Endodermal cell (in vitro differentiated cells): ENCODE results near the gene KCNJ11. TPM values are rescaled to one million over a fixed set of nuclear protein-coding genes. Genes with fewer than 3 reads are reported as not detected.

Source experiments
- DNase-seq: peaks from one replicate; pipeline ENCODE4 v3.0.0-alpha.2; 2017
- H3K27ac ChIP-seq: 2 replicates; pipeline ENCODE4 v1.5.1; 2013; ENCODE audit warnings: mild to moderate bottlenecking, low read depth, low read length, moderate library complexity
- H3K27me3 ChIP-seq: 2 replicates; pipeline ENCODE4 v1.6.1; 2013; ENCODE audit warnings: mild to moderate bottlenecking, low read length, moderate library complexity; ENCODE audit not compliant: insufficient read depth, control insufficient read depth, poor library complexity, severe bottlenecking
- H3K36me3 ChIP-seq: 2 replicates; pipeline ENCODE4 v1.7.0; 2013; ENCODE audit warnings: mild to moderate bottlenecking, low read length, moderate library complexity; ENCODE audit not compliant: control insufficient read depth, insufficient read depth
- H3K4me1 ChIP-seq: one replicate; pipeline ENCODE4 v1.7.0; 2013; ENCODE audit warnings: low read length; ENCODE audit not compliant: control insufficient read depth, insufficient read depth
- H3K4me3 ChIP-seq: 2 replicates; pipeline ENCODE4 v1.5.1; 2013; ENCODE audit warnings: mild to moderate bottlenecking, low read length, moderate library complexity
- H3K9ac ChIP-seq: 2 replicates; pipeline ENCODE4 v1.6.1; 2013; ENCODE audit warnings: mild to moderate bottlenecking, low read length, moderate library complexity; ENCODE audit not compliant: poor library complexity, severe bottlenecking; ENCODE audit errors: extremely low read depth
- H3K9me3 ChIP-seq: 2 replicates; pipeline ENCODE4 v1.6.1; 2013; ENCODE audit warnings: mild to moderate bottlenecking, low read length, moderate library complexity; ENCODE audit not compliant: control insufficient read depth
- H3K27ac Mint-ChIP-seq: 2 replicates; pipeline ENCODE4 v1.8.0; 2020; ENCODE audit warnings: mixed read lengths
- H3K27me3 Mint-ChIP-seq: 2 replicates; pipeline ENCODE4 v1.8.0; 2021; ENCODE audit warnings: mild to moderate bottlenecking, mixed read lengths; ENCODE audit not compliant: insufficient read depth
- H3K36me3 Mint-ChIP-seq: 2 replicates; pipeline ENCODE4 v1.8.0; 2020; ENCODE audit warnings: low read depth, mixed read lengths
- H3K4me1 Mint-ChIP-seq: 2 replicates; pipeline ENCODE4 v1.8.0; 2020; ENCODE audit warnings: mixed read lengths
- H3K4me3 Mint-ChIP-seq: 2 replicates; pipeline ENCODE4 v1.8.0; 2020; ENCODE audit warnings: mild to moderate bottlenecking, moderate library complexity, mixed read lengths
- H3K9me3 Mint-ChIP-seq: 2 replicates; pipeline ENCODE4 v1.8.0; 2020; ENCODE audit warnings: mild to moderate bottlenecking, mixed read lengths
- WGBS, 2 experiments: methylation state at CpG; one replicate each; pipeline versions ENCODE4 v1.1.5 to v1.1.7; 2013; ENCODE audit warnings: missing lambda C conversion rate in 2 of 2, mixed read lengths in 1 of 2; ENCODE audit not compliant: insufficient coverage in 1 of 2, insufficient read length in 1 of 2; 5-methylcytosine and 5-hydroxymethylcytosine counted together
- total RNA-seq, 2 donors: library from RNA; stranded (reverse); fragmentation: NEBNext Ultra II Directional in 1 of 2; extraction: Animal tissue kit (Norgen Biotek cat#: 25700) in 1 of 2; gene quantifications; 2 replicates in 1 of 2; 3 replicates in 1 of 2; pipeline ENCODE4 v1.2.1, GENCODE V29; 2021
- TF ChIP-seq, protein P1 (sequence below): fragments of 200-600 bp; sonication (generic); conservative IDR thresholded peaks from 2 replicates; pipeline ENCODE4 v1.5.0; 2021; ENCODE audit warnings: antibody characterized with exemption, mild to moderate bottlenecking

The KCNJ11 gene
- total RNA-seq, 2 donors from 2014 or later, result 2.2 to 5.3 TPM

DNA sequence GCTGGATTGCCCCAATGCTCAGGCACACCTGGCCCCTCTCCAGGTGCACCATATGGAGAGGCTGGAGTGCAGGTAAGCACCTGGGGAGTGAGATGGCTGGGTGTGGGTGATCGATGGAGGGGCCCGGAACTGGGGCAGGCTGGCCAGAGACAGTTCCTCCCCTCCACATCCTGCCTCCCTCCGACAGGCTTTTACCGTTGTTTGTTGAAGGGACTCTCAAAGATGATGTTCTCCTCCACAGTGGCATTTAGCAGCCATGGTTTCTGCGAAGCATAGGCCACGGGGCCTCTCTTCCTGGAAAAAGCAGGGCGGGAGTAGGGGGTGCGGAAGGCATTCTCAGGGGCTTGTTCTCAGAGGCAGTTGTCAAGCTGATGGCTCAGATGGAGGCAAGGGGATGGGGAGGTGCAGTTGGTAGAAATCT lies 25.9 kb upstream of the KCNJ11 start:
- DNase-seq, result no peak
- TF ChIP-seq, protein P1, sequence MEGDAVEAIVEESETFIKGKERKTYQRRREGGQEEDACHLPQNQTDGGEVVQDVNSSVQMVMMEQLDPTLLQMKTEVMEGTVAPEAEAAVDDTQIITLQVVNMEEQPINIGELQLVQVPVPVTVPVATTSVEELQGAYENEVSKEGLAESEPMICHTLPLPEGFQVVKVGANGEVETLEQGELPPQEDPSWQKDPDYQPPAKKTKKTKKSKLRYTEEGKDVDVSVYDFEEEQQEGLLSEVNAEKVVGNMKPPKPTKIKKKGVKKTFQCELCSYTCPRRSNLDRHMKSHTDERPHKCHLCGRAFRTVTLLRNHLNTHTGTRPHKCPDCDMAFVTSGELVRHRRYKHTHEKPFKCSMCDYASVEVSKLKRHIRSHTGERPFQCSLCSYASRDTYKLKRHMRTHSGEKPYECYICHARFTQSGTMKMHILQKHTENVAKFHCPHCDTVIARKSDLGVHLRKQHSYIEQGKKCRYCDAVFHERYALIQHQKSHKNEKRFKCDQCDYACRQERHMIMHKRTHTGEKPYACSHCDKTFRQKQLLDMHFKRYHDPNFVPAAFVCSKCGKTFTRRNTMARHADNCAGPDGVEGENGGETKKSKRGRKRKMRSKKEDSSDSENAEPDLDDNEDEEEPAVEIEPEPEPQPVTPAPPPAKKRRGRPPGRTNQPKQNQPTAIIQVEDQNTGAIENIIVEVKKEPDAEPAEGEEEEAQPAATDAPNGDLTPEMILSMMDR, result no peak
- Histone ChIP-seq H3K4me1 (peaks cover 6% of the 10 kb centered on the region), H3K4me3 (no peak overlapping the region), H3K9me3 (no peaks in the 10 kb centered on the region), H3K9ac (no peak overlapping the region), H3K27ac (no peak overlapping the region), H3K27me3 (no peaks in the 10 kb centered on the region), H3K36me3 (no peaks in the 10 kb centered on the region)
- Mint-ChIP-seq H3K9me3 (no peaks in the 10 kb centered on the region), H3K36me3 (no peaks in the 10 kb centered on the region), H3K4me1 (peaks cover 17% of the 10 kb centered on the region), H3K4me3 (no peak overlapping the region), H3K27ac (no peak overlapping the region), H3K27me3 (peaks cover 13% of the 10 kb centered on the region)
- WGBS, 2 experiments, result 90 to 95% methylated on average over 7 of the region's 8 CpGs

DNA sequence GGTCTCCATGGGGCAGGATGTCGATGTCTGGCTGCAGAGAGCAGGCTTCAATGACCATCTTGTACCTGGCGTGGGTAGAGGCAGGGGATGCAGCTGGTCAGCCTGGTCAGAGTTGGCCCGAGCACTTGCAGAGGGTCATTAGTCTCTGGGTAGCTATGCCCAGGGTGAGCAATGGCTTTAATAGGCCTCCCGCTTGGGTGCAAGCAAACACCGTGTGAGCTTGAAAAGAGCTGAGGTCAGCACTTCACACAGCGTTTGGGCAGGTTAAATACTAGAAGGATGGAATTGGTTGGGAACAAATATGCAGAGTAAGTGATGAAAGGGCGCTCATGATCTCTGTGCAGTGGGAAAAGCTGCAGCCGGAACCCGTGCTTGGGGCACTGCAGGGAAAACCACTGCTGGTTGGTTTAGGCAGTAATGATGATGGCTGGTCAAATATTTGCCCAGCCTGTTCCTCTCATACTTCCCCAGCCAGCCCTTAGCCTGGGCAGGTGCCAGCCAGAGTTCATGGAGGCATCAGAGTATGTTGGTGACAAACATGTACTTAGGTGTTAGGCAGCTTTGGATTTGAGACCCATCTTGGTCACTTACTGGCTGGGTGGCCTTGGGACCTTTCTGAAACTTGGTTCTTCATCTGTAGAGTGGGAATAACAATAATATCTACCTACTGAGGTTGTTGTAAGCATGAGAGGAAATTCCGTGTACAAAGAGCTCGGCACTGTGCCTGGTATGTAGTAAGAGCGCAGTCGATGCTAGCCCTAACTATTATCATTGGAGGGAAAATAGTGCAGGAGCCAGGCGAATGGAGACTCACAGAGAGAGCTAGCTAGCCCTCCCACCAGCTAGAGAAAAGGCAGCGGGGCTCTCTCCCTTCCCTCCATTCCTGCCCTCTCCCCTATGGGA lies 25.2 kb upstream of the KCNJ11 start:
- WGBS, 2 experiments, result 90 to 95% methylated on average over 11 to 15 of the region's 15 CpGs
- Mint-ChIP-seq H3K36me3 (no peaks in the 10 kb centered on the region), H3K27ac (no peak overlapping the region), H3K27me3 (peaks cover 13% of the 10 kb centered on the region), H3K9me3 (no peaks in the 10 kb centered on the region), H3K4me3 (no peak overlapping the region), H3K4me1 (peaks cover 10% of the 10 kb centered on the region)
- TF ChIP-seq, protein P1, result no peak
- H3K27ac ChIP-seq, result no peak overlapping the region
- peaks cover 5% of the 10 kb centered on the region for H3K4me1 ChIP-seq
- H3K9ac ChIP-seq, result no peak overlapping the region
- no peaks in the 10 kb centered on the region for H3K27me3 ChIP-seq
- H3K9me3 ChIP-seq, result no peaks in the 10 kb centered on the region
- no peak overlapping the region for H3K4me3 ChIP-seq
- no peaks in the 10 kb centered on the region for H3K36me3 ChIP-seq
- DNase-seq, result no peak

DNA sequence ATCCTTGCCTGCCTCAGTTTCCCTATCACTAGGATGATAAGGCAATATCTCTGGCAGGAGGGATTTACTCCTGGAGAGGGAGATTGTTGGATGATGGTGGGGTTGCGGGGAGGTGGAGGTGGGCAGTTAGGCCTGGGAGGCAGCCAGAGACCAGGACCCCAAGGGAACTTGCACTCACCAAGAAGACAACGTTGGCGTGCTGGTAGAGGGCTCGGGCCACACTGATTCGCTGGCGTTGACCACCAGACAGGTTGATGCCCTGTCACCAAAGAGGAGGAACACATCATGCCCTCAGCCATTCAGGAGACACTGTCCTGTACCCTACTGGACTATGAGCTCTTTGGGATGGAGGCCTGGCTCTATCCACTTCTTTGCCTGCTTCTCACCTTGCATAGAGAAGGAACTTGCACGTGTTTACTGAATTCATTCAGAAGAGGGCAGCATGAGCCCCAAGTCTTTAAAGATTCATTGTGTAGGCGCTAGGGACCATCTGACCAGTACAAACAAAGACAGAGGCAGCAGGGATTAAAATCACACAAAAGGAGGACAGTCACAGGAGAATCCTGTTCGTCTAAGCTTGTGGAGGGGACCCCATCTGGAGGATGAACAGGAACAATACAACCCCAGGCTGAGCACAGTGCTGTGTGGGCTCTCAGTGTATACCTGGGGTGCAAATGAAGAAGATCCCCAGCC lies 24.2 kb upstream of the KCNJ11 start:
- no peaks in the 10 kb centered on the region for H3K27me3 ChIP-seq
- no peaks in the 10 kb centered on the region for H3K36me3 Mint-ChIP-seq
- H3K36me3 ChIP-seq, result no peaks in the 10 kb centered on the region
- no peak overlapping the region for H3K27ac ChIP-seq
- H3K4me3 Mint-ChIP-seq, result no peak overlapping the region
- H3K9ac ChIP-seq, result no peak overlapping the region
- H3K9me3 ChIP-seq, result no peaks in the 10 kb centered on the region
- H3K4me1 Mint-ChIP-seq, result peaks cover 4% of the 10 kb centered on the region
- no peaks in the 10 kb centered on the region for H3K9me3 Mint-ChIP-seq
- no peak for DNase-seq
- TF ChIP-seq, protein P1, result peak; percentile 56
- peaks cover 15% of the 10 kb centered on the region for H3K27me3 Mint-ChIP-seq
- 73 to 74% methylated on average over 9 of the region's 9 CpGs for WGBS, 2 experiments
- no peak overlapping the region for H3K4me3 ChIP-seq
- H3K4me1 ChIP-seq, result no peaks in the 10 kb centered on the region
- no peak overlapping the region for H3K27ac Mint-ChIP-seq
